HG03457 (cell line): ENCODE data around the gene DTNBP1.

Experiments
- ATAC-seq: cut with Tn5 transposase; IDR thresholded peaks from one replicate; pipeline ENCODE4 v1.9.1; 2021; ENCODE audit warnings: moderate number of reproducible peaks; ENCODE audit not compliant: unreplicated experiment

Gene DTNBP1

GRCh38 chr6:15662326-15663129 lies at the start of gene DTNBP1:
Gene DTNBP1 (minus strand): TSS chr6:15663028. CDS start chr6:15662869, 159 bp downstream.
- peak; percentile 56 for ATAC-seq

GRCh38 chr6:15709651-15710269 lies 46.9 kb upstream of the DTNBP1 start:
- ATAC-seq, result no peak

GRCh38 chr6:15708231-15708630 lies 45.4 kb upstream of the DTNBP1 start:
- ATAC-seq, result no peak

- no peak for ATAC-seq
These were observed 43.2 kb upstream of the DTNBP1 start for GRCh38 chr6:15705981-15706380.

- ATAC-seq, result no peak
These were observed 35.6 kb upstream of the DTNBP1 start for GRCh38 chr6:15698471-15698870.

GRCh38 chr6:15697895-15698294 lies 35.1 kb upstream of the DTNBP1 start:
- no peak for ATAC-seq

- ATAC-seq, result peak; percentile 90
These were observed 28.5 kb upstream of the DTNBP1 start for GRCh38 chr6:15691250-15691869.

GRCh38 chr6:15690510-15690909 lies 27.7 kb upstream of the DTNBP1 start:
- ATAC-seq, result no peak

- no peak for ATAC-seq
These were observed 27.0 kb upstream of the DTNBP1 start for GRCh38 chr6:15689586-15690482.

GRCh38 chr6:15685619-15686018 lies 22.8 kb upstream of the DTNBP1 start:
- ATAC-seq, result no peak

GRCh38 chr6:15682965-15683822 lies 20.4 kb upstream of the DTNBP1 start:
- ATAC-seq, result no peak

GRCh38 chr6:15681946-15682345 lies 19.1 kb upstream of the DTNBP1 start:
- no peak for ATAC-seq

- ATAC-seq, result no peak
These were observed 15.7 kb upstream of the DTNBP1 start for GRCh38 chr6:15678514-15678913.

GRCh38 chr6:15677822-15678221 lies 15.0 kb upstream of the DTNBP1 start:
- ATAC-seq, result no peak

- no peak for ATAC-seq
These were observed 12.8 kb upstream of the DTNBP1 start for GRCh38 chr6:15675536-15676220.

- ATAC-seq, result no peak
These were observed 12.0 kb upstream of the DTNBP1 start for GRCh38 chr6:15674690-15675386.

GRCh38 chr6:15673666-15674065 lies 10.8 kb upstream of the DTNBP1 start:
- ATAC-seq, result no peak

- no peak for ATAC-seq
These were observed 10.0 kb upstream of the DTNBP1 start for GRCh38 chr6:15672818-15673217.

GRCh38 chr6:15672291-15672690 lies 9.5 kb upstream of the DTNBP1 start:
- ATAC-seq, result no peak
